Measurements from ENCODE around the gene DHRS3. TPM values are rescaled to one million over a fixed set of nuclear protein-coding genes. Genes with fewer than 3 reads are reported as not detected.

Gene DHRS3
- polyA plus RNA-seq, 1 donor (not counting 4 experiments of a cell fraction or from before 2014, with no cell fraction given), result 10.7 TPM

- Histone ChIP-seq H3K4me3 (ENCODE audit: control insufficient read depth in 2 of 3, extremely low read depth in 1 of 3, insufficient read depth in 2 of 3, low read depth in 1 of 3, low read length in 3 of 3) (no peak overlapping the region), H3K27ac (ENCODE audit: control insufficient read depth, insufficient read depth, low read length) (no peak overlapping the region), H2AFZ (ENCODE audit: control insufficient read depth, low read length) (no peak overlapping the region), H3K4me1 (ENCODE audit: control insufficient read depth, extremely low read depth, insufficient read depth, low read length) (peaks cover 41% of the 10 kb centered on the region), H3K9me3 (ENCODE audit: control insufficient read depth, low read depth, low read length) (no peaks in the 10 kb centered on the region), H3K79me2 (ENCODE audit: control insufficient read depth, insufficient read depth, low read length) (peaks cover 23% of the 10 kb centered on the region), H4K20me1 (ENCODE audit: control insufficient read depth, extremely low read depth, insufficient read depth, low read length) (no peaks in the 10 kb centered on the region), H3K36me3 (ENCODE audit: control insufficient read depth in 2 of 2, extremely low read depth in 1 of 2, insufficient read depth in 2 of 2, low read length in 2 of 2) (peaks cover 0 to 1% of the 10 kb centered on the region in 2 experiments), H3K4me2 (ENCODE audit: control insufficient read depth, extremely low read depth, insufficient read depth, low read depth, low read length) (no peak overlapping the region), H3K27me3 (ENCODE audit: control insufficient read depth, extremely low read depth, insufficient read depth, low read length) (no peaks in the 10 kb centered on the region), H3K9ac (ENCODE audit: control insufficient read depth, extremely low read depth, insufficient read depth, low read length) (no peak overlapping the region), H3K9me1 (ENCODE audit: control insufficient read depth, extremely low read depth, insufficient read depth, low read length) (peaks cover 2% of the 10 kb centered on the region)
- dilution Hi-C loops (cut with MboI; ENCODE audit: extremely low pct_ligation_motif_present, low sequenced_read_pairs), result no loop called here
- DNase-seq (ENCODE audit: low read depth, low spot score), result no peak
- no peak for TF ChIP-seq EZH2 (IDR thresholded peaks at IDR 0.05; ENCODE audit: low read length)
- FAIRE-seq, result no peak
These were observed 3.4 kb downstream of the DHRS3 start for GRCh38 chr1:12614402-12615158.

- Histone ChIP-seq H3K79me2 (ENCODE audit: control insufficient read depth, insufficient read depth, low read length) (peaks cover 23% of the 10 kb centered on the region), H2AFZ (ENCODE audit: control insufficient read depth, low read length) (no peak overlapping the region), H4K20me1 (ENCODE audit: control insufficient read depth, extremely low read depth, insufficient read depth, low read length) (no peaks in the 10 kb centered on the region), H3K4me2 (ENCODE audit: control insufficient read depth, extremely low read depth, insufficient read depth, low read depth, low read length) (no peak overlapping the region), H3K9ac (ENCODE audit: control insufficient read depth, extremely low read depth, insufficient read depth, low read length) (no peak overlapping the region), H3K27ac (ENCODE audit: control insufficient read depth, insufficient read depth, low read length) (no peak overlapping the region), H3K4me3 (ENCODE audit: control insufficient read depth in 2 of 3, extremely low read depth in 1 of 3, insufficient read depth in 2 of 3, low read depth in 1 of 3, low read length in 3 of 3) (no peak overlapping the region), H3K27me3 (ENCODE audit: control insufficient read depth, extremely low read depth, insufficient read depth, low read length) (no peaks in the 10 kb centered on the region), H3K9me1 (ENCODE audit: control insufficient read depth, extremely low read depth, insufficient read depth, low read length) (no peaks in the 10 kb centered on the region), H3K36me3 (ENCODE audit: control insufficient read depth in 2 of 2, extremely low read depth in 1 of 2, insufficient read depth in 2 of 2, low read length in 2 of 2) (peaks cover 0 to 1% of the 10 kb centered on the region in 2 experiments), H3K9me3 (ENCODE audit: control insufficient read depth, low read depth, low read length) (no peaks in the 10 kb centered on the region), H3K4me1 (ENCODE audit: control insufficient read depth, extremely low read depth, insufficient read depth, low read length) (peaks cover 29% of the 10 kb centered on the region)
- TF ChIP-seq, protein P1, sequence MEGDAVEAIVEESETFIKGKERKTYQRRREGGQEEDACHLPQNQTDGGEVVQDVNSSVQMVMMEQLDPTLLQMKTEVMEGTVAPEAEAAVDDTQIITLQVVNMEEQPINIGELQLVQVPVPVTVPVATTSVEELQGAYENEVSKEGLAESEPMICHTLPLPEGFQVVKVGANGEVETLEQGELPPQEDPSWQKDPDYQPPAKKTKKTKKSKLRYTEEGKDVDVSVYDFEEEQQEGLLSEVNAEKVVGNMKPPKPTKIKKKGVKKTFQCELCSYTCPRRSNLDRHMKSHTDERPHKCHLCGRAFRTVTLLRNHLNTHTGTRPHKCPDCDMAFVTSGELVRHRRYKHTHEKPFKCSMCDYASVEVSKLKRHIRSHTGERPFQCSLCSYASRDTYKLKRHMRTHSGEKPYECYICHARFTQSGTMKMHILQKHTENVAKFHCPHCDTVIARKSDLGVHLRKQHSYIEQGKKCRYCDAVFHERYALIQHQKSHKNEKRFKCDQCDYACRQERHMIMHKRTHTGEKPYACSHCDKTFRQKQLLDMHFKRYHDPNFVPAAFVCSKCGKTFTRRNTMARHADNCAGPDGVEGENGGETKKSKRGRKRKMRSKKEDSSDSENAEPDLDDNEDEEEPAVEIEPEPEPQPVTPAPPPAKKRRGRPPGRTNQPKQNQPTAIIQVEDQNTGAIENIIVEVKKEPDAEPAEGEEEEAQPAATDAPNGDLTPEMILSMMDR (optimal IDR thresholded peaks at IDR 0.05 in 1 of 3, IDR thresholded peaks at IDR 0.05 in 1 of 3, conservative IDR thresholded peaks at IDR 0.05 in 1 of 3; ENCODE audit: extremely low read depth in 1 of 3, insufficient read depth in 2 of 3, low read length in 3 of 3), result no peak
- TF ChIP-seq EZH2 (IDR thresholded peaks at IDR 0.05; ENCODE audit: low read length), result no peak
- FAIRE-seq, result no peak
- dilution Hi-C loops (cut with MboI; ENCODE audit: extremely low pct_ligation_motif_present, low sequenced_read_pairs), result no loop called here
- no peak for DNase-seq (ENCODE audit: low read depth, low spot score)
These were observed 4.8 kb downstream of the DHRS3 start for GRCh38 chr1:12613180-12613579.

Data from keratinocyte (primary cell).